ENCODE data around the gene THOC2. TPM values are rescaled to one million over a fixed set of nuclear protein-coding genes. Genes with fewer than 3 reads are reported as not detected.
"Not testable (repeated sequence)": the region's sequence is repeated elsewhere in the genome, so short reads cannot be mapped to it uniquely, and the experiment has no call there.

THOC2 gene
- total RNA-seq, 4 donors from 2014 or later: 111 to 154 (median 114) TPM

- H3K9me3 ChIP-seq: no peaks in the 10 kb centered on the region
- no peaks in the 10 kb centered on the region for H3K4me1 ChIP-seq
- TF ChIP-seq, protein P1, sequence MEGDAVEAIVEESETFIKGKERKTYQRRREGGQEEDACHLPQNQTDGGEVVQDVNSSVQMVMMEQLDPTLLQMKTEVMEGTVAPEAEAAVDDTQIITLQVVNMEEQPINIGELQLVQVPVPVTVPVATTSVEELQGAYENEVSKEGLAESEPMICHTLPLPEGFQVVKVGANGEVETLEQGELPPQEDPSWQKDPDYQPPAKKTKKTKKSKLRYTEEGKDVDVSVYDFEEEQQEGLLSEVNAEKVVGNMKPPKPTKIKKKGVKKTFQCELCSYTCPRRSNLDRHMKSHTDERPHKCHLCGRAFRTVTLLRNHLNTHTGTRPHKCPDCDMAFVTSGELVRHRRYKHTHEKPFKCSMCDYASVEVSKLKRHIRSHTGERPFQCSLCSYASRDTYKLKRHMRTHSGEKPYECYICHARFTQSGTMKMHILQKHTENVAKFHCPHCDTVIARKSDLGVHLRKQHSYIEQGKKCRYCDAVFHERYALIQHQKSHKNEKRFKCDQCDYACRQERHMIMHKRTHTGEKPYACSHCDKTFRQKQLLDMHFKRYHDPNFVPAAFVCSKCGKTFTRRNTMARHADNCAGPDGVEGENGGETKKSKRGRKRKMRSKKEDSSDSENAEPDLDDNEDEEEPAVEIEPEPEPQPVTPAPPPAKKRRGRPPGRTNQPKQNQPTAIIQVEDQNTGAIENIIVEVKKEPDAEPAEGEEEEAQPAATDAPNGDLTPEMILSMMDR (IDR thresholded peaks at IDR 0.05): no peak
- TF ChIP-seq POLR2A (IDR thresholded peaks at IDR 0.05): peak in 1 of 2 donors; percentile 21
- no peaks in the 10 kb centered on the region for H3K36me3 ChIP-seq
- no peaks in the 10 kb centered on the region for H3K27me3 ChIP-seq
- DNase-seq: peak; percentile 67 to 92 (median 86)
- H3K27ac ChIP-seq: peak overlapping the region; percentile 42 to 70 (median 60)
- H3K4me3 ChIP-seq: peak overlapping the region; percentile 30 to 48 (median 37)
These were observed 32.4 kb upstream of the THOC2 start for GRCh38 chrX:123764967-123765871.

DNA sequence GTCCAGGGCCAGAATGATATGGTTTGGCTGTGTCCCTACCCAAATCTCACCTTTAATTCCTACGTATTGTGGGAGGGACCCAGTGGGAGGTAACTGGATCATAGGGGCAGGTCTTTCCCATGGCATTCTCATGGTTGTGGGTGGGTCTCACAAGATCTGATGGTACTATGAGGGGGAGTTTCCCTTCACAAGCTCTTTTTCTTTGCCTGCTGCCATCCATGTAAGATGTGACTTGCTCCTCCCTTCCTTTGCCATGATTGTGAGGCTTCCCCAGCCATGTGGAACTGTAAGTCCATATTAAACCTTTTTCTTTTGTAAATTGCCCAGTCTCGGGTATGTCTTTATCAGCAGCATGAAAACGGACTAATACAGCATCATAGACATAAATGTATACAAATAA, 27.0 kb upstream of the THOC2 start:
- not testable (repeated sequence) for H3K27ac ChIP-seq, H3K9me3 ChIP-seq, H3K27me3 ChIP-seq

GRCh38 chrX:123757794-123758193, 24.9 kb upstream of the THOC2 start:
- H3K36me3 ChIP-seq, DNase-seq, H3K4me3 ChIP-seq, H3K27ac ChIP-seq, H3K27me3 ChIP-seq, H3K4me1 ChIP-seq, H3K9me3 ChIP-seq: not testable (repeated sequence)

More for the DNA sequence above, 27.0 kb upstream of the THOC2 start:
- not testable (repeated sequence) for H3K4me3 ChIP-seq, H3K36me3 ChIP-seq, DNase-seq, H3K4me1 ChIP-seq

DNA sequence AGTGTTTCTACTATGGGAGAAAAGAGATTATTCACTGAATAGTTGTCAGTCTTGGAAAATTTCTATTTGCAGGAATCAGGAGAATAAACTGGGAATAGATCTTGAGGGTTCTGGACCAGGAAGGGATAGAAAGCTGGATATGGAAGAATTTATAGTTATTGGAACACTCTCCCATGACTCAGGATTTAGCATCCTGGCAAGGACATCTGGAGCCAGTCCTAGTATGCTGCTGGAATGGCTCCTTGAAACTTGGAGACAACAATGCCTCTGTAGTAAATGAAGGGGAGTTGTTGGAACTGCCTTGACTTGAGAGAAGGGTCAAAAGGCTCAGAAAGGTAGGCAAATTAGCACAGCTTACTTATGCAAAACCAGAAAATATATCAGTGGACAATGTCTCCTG, 23.5 kb upstream of the THOC2 start:
- no peak for DNase-seq
- Histone ChIP-seq H3K9me3 (no peaks in the 10 kb centered on the region), H3K4me1 (no peaks in the 10 kb centered on the region), H3K27me3 (no peaks in the 10 kb centered on the region), H3K36me3 (no peaks in the 10 kb centered on the region), H3K4me3 (no peak overlapping the region), H3K27ac (no peak overlapping the region)
- TF ChIP-seq POLR2A (IDR thresholded peaks at IDR 0.05): no peak

DNA sequence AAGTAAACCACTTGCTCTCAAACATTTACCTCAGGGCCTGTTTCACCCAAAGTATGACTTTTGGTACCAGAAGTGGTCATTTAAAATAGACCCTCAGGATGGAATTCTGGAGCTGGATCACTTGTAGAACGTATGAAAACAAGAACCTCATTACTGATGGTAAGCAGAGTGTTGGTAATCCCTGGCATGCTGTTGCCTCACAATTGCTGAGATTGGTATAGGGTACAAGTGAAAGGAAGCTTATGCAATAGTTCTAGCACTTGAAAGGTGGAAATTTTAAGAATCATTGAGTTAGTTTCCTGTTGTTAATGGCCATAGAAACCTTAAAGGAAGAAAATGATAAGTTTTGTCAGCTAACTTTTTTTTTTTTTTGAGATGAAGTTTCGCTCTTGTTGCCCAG, 22.3 kb upstream of the THOC2 start:
- H3K4me3 ChIP-seq: no peak overlapping the region
- DNase-seq: no peak
- no peak overlapping the region for H3K27ac ChIP-seq
- no peak for TF ChIP-seq POLR2A (IDR thresholded peaks at IDR 0.05)
- TF ChIP-seq, protein P1 (IDR thresholded peaks at IDR 0.05): no peak
- no peaks in the 10 kb centered on the region for H3K36me3 ChIP-seq
- H3K4me1 ChIP-seq: no peaks in the 10 kb centered on the region
- H3K27me3 ChIP-seq: no peaks in the 10 kb centered on the region
- H3K9me3 ChIP-seq: no peaks in the 10 kb centered on the region

GRCh38 chrX:123753656-123754350, 21.0 kb upstream of the THOC2 start:
- no peaks in the 10 kb centered on the region for H3K27me3 ChIP-seq
- no peaks in the 10 kb centered on the region for H3K4me1 ChIP-seq
- H3K9me3 ChIP-seq: no peaks in the 10 kb centered on the region
- no peak for TF ChIP-seq POLR2A (IDR thresholded peaks at IDR 0.05)
- TF ChIP-seq, protein P1 (IDR thresholded peaks at IDR 0.05): no peak
- H3K27ac ChIP-seq: no peak overlapping the region
- no peak for DNase-seq
- no peak overlapping the region for H3K4me3 ChIP-seq
- no peaks in the 10 kb centered on the region for H3K36me3 ChIP-seq

- H3K4me3 ChIP-seq: no peak overlapping the region
- no peaks in the 10 kb centered on the region for H3K4me1 ChIP-seq
- H3K36me3 ChIP-seq: no peaks in the 10 kb centered on the region
- H3K27ac ChIP-seq: no peak overlapping the region
- TF ChIP-seq, protein P1 (IDR thresholded peaks at IDR 0.05): no peak
- TF ChIP-seq POLR2A (IDR thresholded peaks at IDR 0.05): no peak
- no peaks in the 10 kb centered on the region for H3K9me3 ChIP-seq
- H3K27me3 ChIP-seq: no peaks in the 10 kb centered on the region
- DNase-seq: no peak
These were observed 16.8 kb upstream of the THOC2 start for GRCh38 chrX:123749643-123750042.
